Suprapubic skin (tissue), 4 donors: ENCODE results near the gene CDON. TPM values are rescaled to one million over a fixed set of nuclear protein-coding genes. Genes with fewer than 3 reads are reported as not detected.

Experiments
- DNase-seq, 2 donors: peaks; one replicate each; pipeline ENCODE4 v3.0.0-alpha.2; 2019; ENCODE audit warnings: low spot score in 2 of 2
- H3K27ac ChIP-seq: fragments of 200-600 bp; sonication (generic); one replicate; pipeline ENCODE4 v1.5.1; 2019
- H3K27me3 ChIP-seq: fragments of 200-600 bp; sonication (generic); one replicate; pipeline ENCODE4 v1.5.1; 2019
- H3K36me3 ChIP-seq: fragments of 200-600 bp; sonication (generic); one replicate; pipeline ENCODE4 v1.5.1; 2019
- H3K4me1 ChIP-seq: fragments of 200-600 bp; sonication (generic); one replicate; pipeline ENCODE4 v1.5.1; 2019
- H3K4me3 ChIP-seq: fragments of 200-600 bp; sonication (generic); one replicate; pipeline ENCODE4 v1.5.1; 2019; ENCODE audit warnings: mild to moderate bottlenecking
- H3K9me3 ChIP-seq: fragments of 200-600 bp; sonication (generic); one replicate; pipeline ENCODE4 v1.5.1; 2019
- EP300 ChIP-seq: sonication (generic); formaldehyde crosslinking; IDR thresholded peaks from one replicate; pipeline ENCODE4 v1.6.1; 2017; ENCODE audit warnings: antibody characterized with exemption
- POLR2A ChIP-seq, 2 donors: fragments of 450-650 bp; IDR thresholded peaks; one replicate each; pipeline ENCODE4 v1.6.1; 2017; ENCODE audit warnings: antibody characterized with exemption in 2 of 2, mild to moderate bottlenecking in 2 of 2, moderate library complexity in 2 of 2
- POLR2AphosphoS5 ChIP-seq, 3 donors: sonication (generic); formaldehyde crosslinking; IDR thresholded peaks; one replicate each; pipeline ENCODE4 v1.6.1; 2017; ENCODE audit warnings: antibody characterized with exemption in 3 of 3
- WGBS: methylation state at CpG from one replicate; pipeline ENCODE4 v1.1.5; 2018; 5-methylcytosine and 5-hydroxymethylcytosine counted together
- total RNA-seq, 4 donors: library from RNA; depleted of rRNA; stranded (reverse); fragments of >200 nt; gene quantifications; one replicate each; pipeline ENCODE4 v1.1.0, GENCODE V29; 2016
- TF ChIP-seq, protein P1 (sequence below), 2 donors: fragments of 200-600 bp in 1 of 2; fragments of 450-650 bp in 1 of 2; sonication (generic) in 1 of 2; IDR thresholded peaks; one replicate each; pipeline ENCODE4 v1.5.1; 2016 to 2019; ENCODE audit warnings: antibody characterized with exemption in 2 of 2, mild to moderate bottlenecking in 1 of 2, moderate library complexity in 1 of 2

The CDON gene
- total RNA-seq, 4 donors from 2014 or later = 27.6 to 67.4 (median 43.1) TPM

DNA sequence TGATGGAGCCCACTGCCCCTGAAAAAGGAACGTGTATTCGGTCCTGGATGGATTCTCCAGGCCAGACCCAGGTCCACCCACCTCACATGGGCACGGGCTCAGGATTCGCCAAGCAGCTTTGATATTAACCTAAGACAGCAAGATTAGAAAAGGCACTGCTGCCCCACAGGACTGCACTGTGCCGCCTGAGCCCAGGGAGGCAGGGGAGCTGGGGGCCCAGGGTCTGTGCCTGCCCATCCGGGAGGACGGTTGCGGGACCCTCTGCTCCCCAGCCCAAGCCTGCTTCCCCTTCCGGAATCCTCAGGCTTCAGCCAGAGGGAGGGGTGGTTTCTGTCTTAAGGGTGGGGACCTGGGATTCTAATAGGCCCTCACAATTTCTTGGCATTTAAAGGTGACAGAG is 130.4 kb downstream of the CDON start:
- no peaks in the 10 kb centered on the region for H3K36me3 ChIP-seq
- H3K4me3 ChIP-seq = no peak overlapping the region
- H3K4me1 ChIP-seq = peaks cover 11% of the 10 kb centered on the region
- TF ChIP-seq POLR2AphosphoS5 (IDR thresholded peaks at IDR 0.05) (no peak), EP300 (no peak), POLR2A (IDR thresholded peaks at IDR 0.05) (no peak)
- TF ChIP-seq, protein P1, sequence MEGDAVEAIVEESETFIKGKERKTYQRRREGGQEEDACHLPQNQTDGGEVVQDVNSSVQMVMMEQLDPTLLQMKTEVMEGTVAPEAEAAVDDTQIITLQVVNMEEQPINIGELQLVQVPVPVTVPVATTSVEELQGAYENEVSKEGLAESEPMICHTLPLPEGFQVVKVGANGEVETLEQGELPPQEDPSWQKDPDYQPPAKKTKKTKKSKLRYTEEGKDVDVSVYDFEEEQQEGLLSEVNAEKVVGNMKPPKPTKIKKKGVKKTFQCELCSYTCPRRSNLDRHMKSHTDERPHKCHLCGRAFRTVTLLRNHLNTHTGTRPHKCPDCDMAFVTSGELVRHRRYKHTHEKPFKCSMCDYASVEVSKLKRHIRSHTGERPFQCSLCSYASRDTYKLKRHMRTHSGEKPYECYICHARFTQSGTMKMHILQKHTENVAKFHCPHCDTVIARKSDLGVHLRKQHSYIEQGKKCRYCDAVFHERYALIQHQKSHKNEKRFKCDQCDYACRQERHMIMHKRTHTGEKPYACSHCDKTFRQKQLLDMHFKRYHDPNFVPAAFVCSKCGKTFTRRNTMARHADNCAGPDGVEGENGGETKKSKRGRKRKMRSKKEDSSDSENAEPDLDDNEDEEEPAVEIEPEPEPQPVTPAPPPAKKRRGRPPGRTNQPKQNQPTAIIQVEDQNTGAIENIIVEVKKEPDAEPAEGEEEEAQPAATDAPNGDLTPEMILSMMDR (IDR thresholded peaks at IDR 0.05) = no peak
- DNase-seq = peak in 1 of 2 donors; percentile 43
- 78% methylated on average over 9 of the region's 9 CpGs for WGBS
- no peaks in the 10 kb centered on the region for H3K9me3 ChIP-seq
- no peak overlapping the region for H3K27ac ChIP-seq
- no peaks in the 10 kb centered on the region for H3K27me3 ChIP-seq

DNA sequence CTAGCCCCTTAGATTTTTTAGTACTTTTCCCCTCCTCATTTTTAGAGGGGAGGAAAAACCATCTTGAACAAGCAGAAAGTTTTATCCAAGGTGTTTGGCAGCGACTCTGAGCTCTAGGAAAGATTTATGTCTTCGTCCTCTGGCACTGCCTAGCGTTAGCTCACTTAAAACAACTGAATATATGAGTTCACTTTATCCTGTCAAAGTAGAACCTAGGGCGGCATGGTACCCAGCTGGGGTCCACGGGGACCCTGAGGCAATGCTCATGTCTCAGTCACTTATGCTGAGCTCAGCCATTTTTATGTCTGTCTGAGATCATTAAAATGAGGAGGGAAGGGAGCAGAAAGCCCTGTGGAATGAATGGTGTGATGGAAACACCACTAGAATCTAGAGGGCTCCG is 131.0 kb downstream of the CDON start:
- H3K4me1 ChIP-seq = peaks cover 11% of the 10 kb centered on the region
- TF ChIP-seq, protein P1 (IDR thresholded peaks at IDR 0.05) = no peak
- TF ChIP-seq EP300 (no peak), POLR2A (IDR thresholded peaks at IDR 0.05) (no peak), POLR2AphosphoS5 (IDR thresholded peaks at IDR 0.05) (no peak)
- no peaks in the 10 kb centered on the region for H3K27me3 ChIP-seq
- no peak overlapping the region for H3K27ac ChIP-seq
- DNase-seq = peak in 1 of 2 donors; percentile 7
- 29% methylated on average over 6 of the region's 6 CpGs for WGBS
- no peaks in the 10 kb centered on the region for H3K9me3 ChIP-seq
- H3K36me3 ChIP-seq = no peaks in the 10 kb centered on the region
- no peak overlapping the region for H3K4me3 ChIP-seq

DNA sequence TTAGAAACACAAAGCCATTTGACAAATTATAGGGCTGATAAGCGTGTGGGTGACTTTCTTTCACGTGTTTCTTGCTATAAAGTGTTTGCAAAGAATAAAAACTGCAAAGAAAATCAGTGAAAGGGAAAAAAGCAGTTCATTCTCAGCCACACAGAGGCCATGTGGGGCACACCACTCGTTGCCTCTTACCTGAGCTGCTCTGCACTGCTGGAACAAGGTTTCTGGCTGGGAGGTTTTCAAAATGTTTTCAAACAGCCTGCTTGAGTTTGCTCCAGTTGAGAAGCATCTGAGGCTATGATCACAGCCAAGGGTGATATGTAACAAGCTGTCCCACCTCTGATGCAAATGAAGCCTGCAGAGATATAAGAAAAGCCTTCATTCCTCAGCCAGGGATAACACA is 131.6 kb downstream of the CDON start:
- TF ChIP-seq, protein P1 (IDR thresholded peaks at IDR 0.05) = no peak
- TF ChIP-seq POLR2A (IDR thresholded peaks at IDR 0.05) (no peak), POLR2AphosphoS5 (IDR thresholded peaks at IDR 0.05) (no peak), EP300 (no peak)
- Histone ChIP-seq H3K4me3 (no peak overlapping the region), H3K27me3 (no peaks in the 10 kb centered on the region), H3K27ac (no peak overlapping the region), H3K9me3 (no peaks in the 10 kb centered on the region), H3K36me3 (no peaks in the 10 kb centered on the region), H3K4me1 (peaks cover 11% of the 10 kb centered on the region)
- no peak for DNase-seq
- 51% methylated on average over 3 of the region's 3 CpGs for WGBS

DNA sequence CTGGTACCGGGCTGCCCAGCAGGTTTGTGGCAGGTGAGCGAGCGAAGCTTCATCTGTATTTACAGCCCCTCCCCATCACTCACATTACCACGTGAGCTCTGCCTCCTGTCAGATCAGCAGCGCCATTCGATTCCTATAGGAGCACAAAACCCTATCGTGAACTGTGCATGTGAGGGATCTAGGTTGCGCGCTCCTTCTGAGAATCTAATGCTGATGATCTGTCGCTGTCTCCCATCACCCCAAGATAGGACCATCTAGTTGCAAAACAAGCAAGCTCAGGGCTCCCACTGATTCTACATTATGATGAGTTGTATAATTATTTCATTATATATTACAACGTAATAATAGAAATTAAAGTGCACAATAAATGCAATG is 132.6 kb downstream of the CDON start:
- TF ChIP-seq, protein P1 (IDR thresholded peaks at IDR 0.05) = no peak
- TF ChIP-seq POLR2AphosphoS5 (IDR thresholded peaks at IDR 0.05) (no peak), EP300 (no peak), POLR2A (IDR thresholded peaks at IDR 0.05) (no peak)
- no peaks in the 10 kb centered on the region for H3K9me3 ChIP-seq
- peak in 1 of 2 donors; percentile 2 for DNase-seq
- whole genome bisulfite sequencing = 95% methylated on average over 11 of the region's 11 CpGs
- H3K4me3 ChIP-seq = no peak overlapping the region
- H3K36me3 ChIP-seq = no peaks in the 10 kb centered on the region
- H3K4me1 ChIP-seq = peaks cover 7% of the 10 kb centered on the region
- no peak overlapping the region for H3K27ac ChIP-seq
- no peaks in the 10 kb centered on the region for H3K27me3 ChIP-seq

DNA sequence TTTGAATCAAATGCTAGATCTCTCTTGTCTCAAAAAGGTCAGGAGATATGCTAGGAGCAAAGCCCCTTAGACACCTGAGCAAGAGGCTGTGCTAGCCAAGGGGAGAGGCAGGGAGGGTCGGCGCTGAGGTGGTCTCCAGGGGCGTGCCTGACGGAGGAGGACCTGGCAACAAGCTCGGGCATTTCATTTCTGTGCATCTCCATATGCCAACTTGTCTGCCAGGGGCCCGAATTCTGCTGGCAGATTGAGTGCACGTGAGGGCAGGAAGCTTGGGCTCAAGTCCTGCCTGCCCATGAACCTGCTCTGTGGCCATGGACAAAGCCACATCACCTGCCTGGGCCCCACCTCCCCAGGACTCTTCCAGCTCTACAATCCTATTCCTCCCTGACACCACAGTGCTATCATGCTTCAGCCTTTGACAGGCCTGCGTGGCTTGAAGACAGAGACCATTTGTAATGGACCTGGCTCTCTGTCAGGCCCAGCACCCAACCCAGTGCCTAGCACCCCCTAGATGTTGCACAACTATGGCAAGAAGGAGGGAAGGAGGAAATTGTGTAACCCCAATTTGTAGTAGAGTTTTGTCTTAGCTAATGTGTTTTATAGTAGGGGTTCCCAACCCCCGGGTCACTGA is 133.1 kb downstream of the CDON start:
- Histone ChIP-seq H3K9me3 (no peaks in the 10 kb centered on the region), H3K4me1 (peaks cover 7% of the 10 kb centered on the region), H3K36me3 (no peaks in the 10 kb centered on the region), H3K27ac (no peak overlapping the region), H3K4me3 (no peak overlapping the region), H3K27me3 (no peaks in the 10 kb centered on the region)
- 62% methylated on average over 9 of the region's 9 CpGs for WGBS
- peak in 1 of 2 donors; percentile 34 for DNase-seq
- no peak for TF ChIP-seq POLR2AphosphoS5 (IDR thresholded peaks at IDR 0.05)
- no peak for TF ChIP-seq EP300
- TF ChIP-seq, protein P1 (IDR thresholded peaks at IDR 0.05) = no peak
- TF ChIP-seq POLR2A (IDR thresholded peaks at IDR 0.05) = no peak
